Activated T-helper 2 cell treated with anti-CD3 and anti-CD28 coated beads, Interferon-gamma antibody, Interleukin-2, Interleukin-4, amounts not matched to agents 10 μg/mL and 5 μg/mL and 100 μg/mL, durations not matched to agents 14 hours and 24 hours and 36 hours (primary cell): ENCODE data around the gene OVCA2. TPM values are rescaled to one million over a fixed set of nuclear protein-coding genes. Genes with fewer than 3 reads are reported as not detected.
A peak's percentile ranks its signal among the peaks of the same experiment; 100 is the strongest.

ENCODE experiments used
- DNase-seq: peaks from one replicate; pipeline ENCODE4 v3.0.0; 2021; ENCODE audit warnings: low spot score
- H3K27ac Mint-ChIP-seq: one replicate; pipeline ENCODE4 v1.8.0; 2021; ENCODE audit warnings: mixed read lengths
- H3K27me3 Mint-ChIP-seq: one replicate; pipeline ENCODE4 v1.8.0; 2021; ENCODE audit warnings: low read depth, mixed read lengths
- H3K36me3 Mint-ChIP-seq: one replicate; pipeline ENCODE4 v1.8.0; 2021; ENCODE audit warnings: low read depth, mixed read lengths
- H3K4me1 Mint-ChIP-seq: one replicate; pipeline ENCODE4 v1.8.0; 2021; ENCODE audit warnings: low read depth, mixed read lengths
- H3K4me3 Mint-ChIP-seq: one replicate; pipeline ENCODE4 v1.8.0; 2021; ENCODE audit warnings: low read depth, mild to moderate bottlenecking, moderate library complexity, mixed read lengths
- H3K9me3 Mint-ChIP-seq: one replicate; pipeline ENCODE4 v1.8.0; 2021; ENCODE audit warnings: mixed read lengths
- intact Hi-C: fragments of 100-400 bp; cut with micrococcal nuclease; formaldehyde crosslinking; loops from one replicate; pipeline ENCODE4 v1.15.1; 2023
- total RNA-seq: library from RNA; stranded (reverse); gene quantifications from 2 replicates; pipeline ENCODE4 v1.2.3, GENCODE V29; 2022

OVCA2 gene
- total RNA-seq, 1 donor from 2014 or later = 29.9 TPM

- intact Hi-C loops = loop anchor here (5.0 kb wide), 1 partner anchor 194 kb away; no protein-coding TSS in a partner anchor
- H3K4me1 Mint-ChIP-seq = peaks cover 68% of the 10 kb centered on the region
- peak overlapping the region; percentile 97 for H3K27ac Mint-ChIP-seq
- H3K27me3 Mint-ChIP-seq = no peaks in the 10 kb centered on the region
- H3K4me3 Mint-ChIP-seq = peak overlapping the region; percentile 68
- no peak for DNase-seq
- H3K9me3 Mint-ChIP-seq = no peaks in the 10 kb centered on the region
- H3K36me3 Mint-ChIP-seq = peaks cover 79% of the 10 kb centered on the region
These were observed 26.8 kb downstream of the OVCA2 start for GRCh38 chr17:2068519-2069051.

- intact Hi-C loops = loop anchor here (1.0 kb wide), 2 partner anchors 16 to 19 kb away; no protein-coding TSS in a partner anchor
- Mint-ChIP-seq H3K27me3 (no peaks in the 10 kb centered on the region), H3K36me3 (peaks cover 67% of the 10 kb centered on the region), H3K27ac (peak overlapping the region; percentile 97), H3K9me3 (no peaks in the 10 kb centered on the region), H3K4me1 (peaks cover 69% of the 10 kb centered on the region), H3K4me3 (peak overlapping the region; percentile 70)
- DNase-seq = peak; percentile 80
These were observed 28.6 kb downstream of the OVCA2 start for GRCh38 chr17:2070241-2071023.

GRCh38 chr17:2071024-2071385 is 29.2 kb downstream of the OVCA2 start:
- Mint-ChIP-seq H3K36me3 (peaks cover 67% of the 10 kb centered on the region), H3K4me1 (peaks cover 71% of the 10 kb centered on the region), H3K4me3 (peak overlapping the region; percentile 58)

GRCh38 chr17:2071455-2072281 is 29.8 kb downstream of the OVCA2 start:
- no peak for DNase-seq
- no peaks in the 10 kb centered on the region for H3K9me3 Mint-ChIP-seq
- H3K27me3 Mint-ChIP-seq = no peaks in the 10 kb centered on the region
- H3K4me3 Mint-ChIP-seq = no peak overlapping the region
- peaks cover 67% of the 10 kb centered on the region for H3K36me3 Mint-ChIP-seq
- intact Hi-C loops = no loop called here
- H3K27ac Mint-ChIP-seq = peak overlapping the region; percentile 79
- peaks cover 68% of the 10 kb centered on the region for H3K4me1 Mint-ChIP-seq

More at GRCh38 chr17:2071024-2071385, 29.2 kb downstream of the OVCA2 start:
- intact Hi-C loops = no loop called here
- Mint-ChIP-seq H3K27ac (peak overlapping the region; percentile 79), H3K9me3 (no peaks in the 10 kb centered on the region), H3K27me3 (no peaks in the 10 kb centered on the region)
- DNase-seq = no peak

- no peaks in the 10 kb centered on the region for H3K9me3 Mint-ChIP-seq
- DNase-seq = no peak
- no peaks in the 10 kb centered on the region for H3K27me3 Mint-ChIP-seq
- no peak overlapping the region for H3K27ac Mint-ChIP-seq
- H3K4me3 Mint-ChIP-seq = no peak overlapping the region
- peaks cover 44% of the 10 kb centered on the region for H3K4me1 Mint-ChIP-seq
- intact Hi-C loops = no loop called here
- H3K36me3 Mint-ChIP-seq = peaks cover 66% of the 10 kb centered on the region
These were observed 33.1 kb downstream of the OVCA2 start for GRCh38 chr17:2074919-2075318.

- H3K4me1 Mint-ChIP-seq = peaks cover 39% of the 10 kb centered on the region
- no peaks in the 10 kb centered on the region for H3K9me3 Mint-ChIP-seq
- H3K4me3 Mint-ChIP-seq = no peak overlapping the region
- DNase-seq = no peak
- H3K27me3 Mint-ChIP-seq = no peaks in the 10 kb centered on the region
- intact Hi-C loops = no loop called here
- peaks cover 64% of the 10 kb centered on the region for H3K36me3 Mint-ChIP-seq
- H3K27ac Mint-ChIP-seq = no peak overlapping the region
These were observed 33.7 kb downstream of the OVCA2 start for GRCh38 chr17:2075336-2076086.

GRCh38 chr17:2076087-2076984 is 34.5 kb downstream of the OVCA2 start:
- Mint-ChIP-seq H3K27me3 (no peaks in the 10 kb centered on the region), H3K9me3 (no peaks in the 10 kb centered on the region), H3K4me3 (no peak overlapping the region), H3K4me1 (peaks cover 35% of the 10 kb centered on the region), H3K27ac (peak overlapping the region; percentile 28), H3K36me3 (peaks cover 64% of the 10 kb centered on the region)
- DNase-seq = no peak
- intact Hi-C loops = no loop called here

GRCh38 chr17:2077040-2077439 is 35.2 kb downstream of the OVCA2 start:
- intact Hi-C loops = no loop called here
- no peak for DNase-seq
- H3K27ac Mint-ChIP-seq = no peak overlapping the region
- no peaks in the 10 kb centered on the region for H3K9me3 Mint-ChIP-seq
- H3K36me3 Mint-ChIP-seq = peaks cover 64% of the 10 kb centered on the region
- H3K27me3 Mint-ChIP-seq = no peaks in the 10 kb centered on the region
- H3K4me3 Mint-ChIP-seq = no peak overlapping the region
- H3K4me1 Mint-ChIP-seq = peaks cover 35% of the 10 kb centered on the region

GRCh38 chr17:2081564-2081963 is 39.7 kb downstream of the OVCA2 start:
- Mint-ChIP-seq H3K9me3 (no peaks in the 10 kb centered on the region), H3K27me3 (no peaks in the 10 kb centered on the region), H3K4me1 (peaks cover 56% of the 10 kb centered on the region), H3K36me3 (peaks cover 64% of the 10 kb centered on the region), H3K27ac (peak overlapping the region; percentile 86), H3K4me3 (peak overlapping the region; percentile 27)
- no peak for DNase-seq
- intact Hi-C loops = loop anchor here (10.0 kb wide), 1 partner anchor 53 kb away; no protein-coding TSS in a partner anchor

GRCh38 chr17:2082003-2082781 is 40.4 kb downstream of the OVCA2 start:
- no peaks in the 10 kb centered on the region for H3K9me3 Mint-ChIP-seq
- no peaks in the 10 kb centered on the region for H3K27me3 Mint-ChIP-seq
- DNase-seq = no peak
- H3K27ac Mint-ChIP-seq = peak overlapping the region; percentile 86
- peak overlapping the region; percentile 27 for H3K4me3 Mint-ChIP-seq
- peaks cover 60% of the 10 kb centered on the region for H3K4me1 Mint-ChIP-seq
- intact Hi-C loops = loop anchor here (10.0 kb wide), 1 partner anchor 53 kb away; no protein-coding TSS in a partner anchor
- peaks cover 67% of the 10 kb centered on the region for H3K36me3 Mint-ChIP-seq

- Mint-ChIP-seq H3K9me3 (no peaks in the 10 kb centered on the region), H3K27ac (peak overlapping the region; percentile 67), H3K4me3 (no peak overlapping the region), H3K27me3 (no peaks in the 10 kb centered on the region), H3K36me3 (peaks cover 62% of the 10 kb centered on the region), H3K4me1 (peaks cover 73% of the 10 kb centered on the region)
- no peak for DNase-seq
- intact Hi-C loops = loop anchor here (10.0 kb wide), 1 partner anchor 51 kb away; no protein-coding TSS in a partner anchor
These were observed 41.8 kb downstream of the OVCA2 start for GRCh38 chr17:2083613-2084035.
